8988T (cell line): ENCODE data around the gene SRSF6.
"Not testable (repeated sequence)": the region's sequence is repeated elsewhere in the genome, so short reads cannot be mapped to it uniquely, and the experiment has no call there.

Experiments used
- DNase-seq: peaks from one replicate; pipeline ENCODE4 v3.0.0; 2011

Gene SRSF6

GRCh38 chr20:43457640-43458421, at the start of gene SRSF6:
Gene SRSF6 (plus strand): TSS chr20:43457896. CDS start chr20:43458034, 138 bp downstream.
- peak; percentile 83 for DNase-seq

GRCh38 chr20:43408848-43409576, 48.7 kb upstream of the SRSF6 start:
- no peak for DNase-seq

- DNase-seq: no peak
These were observed 48.2 kb upstream of the SRSF6 start for GRCh38 chr20:43409577-43409913.

- no peak for DNase-seq
These were observed 41.9 kb upstream of the SRSF6 start for GRCh38 chr20:43415661-43416430.

GRCh38 chr20:43416591-43417228, 41.0 kb upstream of the SRSF6 start:
- DNase-seq: no peak

DNA sequence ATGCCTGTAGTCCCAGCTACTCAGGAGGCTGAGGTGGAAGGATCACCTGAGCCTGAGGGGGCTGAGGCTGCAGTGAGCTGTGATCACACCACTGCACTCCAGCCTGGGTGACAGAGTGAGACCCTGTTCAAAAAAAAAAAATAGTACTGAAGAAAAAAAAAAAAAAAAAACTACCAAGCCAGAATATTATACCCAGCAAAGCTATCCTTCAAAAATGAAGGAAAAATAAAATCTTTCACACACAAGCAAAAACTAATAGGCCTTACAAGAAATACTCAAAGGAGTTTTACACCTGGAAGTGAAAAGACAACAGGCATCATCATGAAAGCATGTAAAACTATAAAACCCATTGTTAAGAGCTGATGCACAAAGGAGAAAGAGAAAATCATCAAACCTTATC, 37.5 kb upstream of the SRSF6 start:
- DNase-seq: no peak

GRCh38 chr20:43420913-43421312, 36.8 kb upstream of the SRSF6 start:
- not testable (repeated sequence) for DNase-seq

DNA sequence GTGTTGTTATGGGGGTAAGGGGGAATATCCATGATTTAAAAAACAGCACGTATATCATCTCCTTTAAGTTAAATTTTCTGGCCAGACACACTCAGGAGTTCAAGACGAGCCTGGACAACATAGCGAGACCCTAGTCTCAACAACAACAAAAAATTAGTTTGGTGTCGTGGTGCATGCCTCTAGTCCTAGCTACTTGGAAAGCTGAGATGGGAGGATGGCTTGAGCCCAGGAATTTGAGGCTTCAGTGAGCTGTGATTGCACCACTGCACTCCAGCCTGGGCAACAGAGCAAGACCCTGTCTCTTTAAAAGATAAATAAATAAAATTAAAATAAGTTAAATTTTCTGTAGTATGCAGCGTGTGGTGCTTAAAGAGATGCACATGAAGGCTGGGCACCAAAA, 31.5 kb upstream of the SRSF6 start:
- DNase-seq: no peak

DNA sequence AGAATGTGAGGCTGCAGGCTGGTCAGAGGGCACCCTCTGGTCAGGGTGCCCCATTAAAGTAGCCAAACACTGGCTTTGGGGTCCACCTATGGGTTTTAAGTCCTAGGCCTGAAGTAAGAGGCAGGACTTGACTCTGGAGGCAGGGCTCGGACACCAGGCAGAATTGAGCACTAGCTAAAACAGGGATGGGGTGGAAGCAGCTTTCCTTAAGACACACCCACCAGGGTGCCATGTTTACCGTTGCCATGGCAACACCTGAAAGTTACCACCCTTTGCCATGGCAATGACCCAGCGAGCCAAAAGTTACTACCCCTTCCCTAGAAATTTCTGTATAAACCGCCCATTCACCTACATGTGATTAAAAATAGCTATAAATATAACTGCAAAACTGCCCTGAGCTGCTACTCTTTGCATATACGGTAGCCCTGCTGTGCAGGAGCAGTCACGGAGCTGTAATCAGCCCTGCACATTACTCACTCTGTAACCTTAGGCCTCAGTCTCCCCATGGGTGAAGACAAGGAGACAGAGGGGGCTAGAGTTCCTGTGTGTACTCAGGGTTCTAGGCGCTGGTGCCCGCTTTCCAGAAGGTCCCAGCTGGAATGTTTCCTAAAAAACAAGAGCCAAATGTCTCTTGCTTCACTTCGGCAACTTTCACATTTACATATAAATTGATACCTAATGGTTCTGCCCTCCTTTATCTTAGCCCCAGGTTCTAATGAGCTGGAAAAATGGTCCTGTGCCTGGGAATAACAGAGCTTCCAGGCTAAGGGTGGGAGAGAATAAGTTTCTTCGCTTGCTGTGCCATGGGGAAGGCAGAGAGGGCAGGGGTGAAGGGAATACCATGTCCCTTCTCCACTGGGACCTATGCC, 27.2 kb upstream of the SRSF6 start:
- DNase-seq: no peak

DNA sequence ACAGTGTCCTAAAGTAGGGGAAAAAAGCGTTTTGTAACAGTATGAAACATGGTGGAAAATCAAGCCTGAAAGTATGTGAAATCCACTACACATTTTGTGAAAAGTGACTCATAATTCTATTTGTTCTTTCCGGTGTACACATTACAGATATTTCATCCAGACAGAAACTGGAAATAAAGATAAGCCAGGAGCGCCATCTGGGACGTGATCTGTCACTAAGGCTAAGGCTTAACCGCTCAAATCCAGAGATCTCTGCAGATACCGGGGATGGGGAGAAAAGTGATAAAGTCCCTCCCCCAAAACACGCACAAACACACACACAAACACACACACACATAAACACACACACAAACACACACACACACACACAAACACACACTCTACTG, 26.6 kb upstream of the SRSF6 start:
- no peak for DNase-seq

DNA sequence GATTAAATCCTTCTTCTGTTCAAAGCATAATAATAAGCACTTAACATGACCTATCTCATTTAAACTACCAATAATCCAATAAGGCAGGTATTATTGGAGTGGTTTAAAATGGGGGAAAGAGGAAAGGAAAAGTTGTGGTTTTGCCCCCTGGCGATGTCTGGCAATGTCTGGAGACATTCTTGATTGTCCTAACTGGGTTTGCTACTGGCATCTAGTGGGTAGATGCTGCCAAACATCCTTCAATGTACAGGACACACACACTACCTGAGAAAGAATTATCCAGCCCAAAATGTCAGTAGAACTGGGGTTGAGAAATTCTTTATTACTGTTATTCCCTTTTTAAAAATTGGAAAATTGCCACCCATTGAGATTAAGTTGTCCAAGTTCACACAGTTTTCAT, 25.2 kb upstream of the SRSF6 start:
- DNase-seq: no peak

DNA sequence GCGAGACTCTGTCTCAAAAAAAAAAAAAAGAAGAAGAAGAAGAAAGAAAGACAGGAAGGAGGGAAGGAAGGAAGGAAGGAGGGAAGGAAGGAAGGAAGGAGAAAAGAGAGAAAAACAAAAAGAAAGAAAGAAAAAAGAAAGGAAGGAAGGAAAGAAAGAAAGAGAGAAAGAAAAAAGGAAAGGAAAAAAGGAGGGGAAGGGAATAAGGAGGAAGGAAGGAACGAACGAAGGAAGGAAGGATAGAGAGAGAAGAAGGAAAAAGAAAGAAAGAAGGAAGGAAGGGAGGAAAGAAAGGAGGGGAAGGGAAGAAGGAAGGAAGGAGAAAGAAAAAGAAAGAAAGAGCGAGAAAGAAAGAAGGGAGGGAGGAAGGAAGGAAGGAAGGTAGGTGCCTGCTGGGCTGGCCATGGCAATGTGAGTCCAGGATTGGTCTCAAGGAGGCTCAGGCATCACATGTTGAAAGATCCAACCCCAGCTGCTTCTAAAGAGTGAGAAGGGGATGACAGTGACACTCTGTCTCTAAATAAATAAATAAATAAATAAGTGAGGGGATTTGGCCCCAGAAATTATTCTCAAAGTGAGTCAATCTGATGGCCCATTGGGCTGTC, 24.3 kb upstream of the SRSF6 start:
- no peak for DNase-seq

DNA sequence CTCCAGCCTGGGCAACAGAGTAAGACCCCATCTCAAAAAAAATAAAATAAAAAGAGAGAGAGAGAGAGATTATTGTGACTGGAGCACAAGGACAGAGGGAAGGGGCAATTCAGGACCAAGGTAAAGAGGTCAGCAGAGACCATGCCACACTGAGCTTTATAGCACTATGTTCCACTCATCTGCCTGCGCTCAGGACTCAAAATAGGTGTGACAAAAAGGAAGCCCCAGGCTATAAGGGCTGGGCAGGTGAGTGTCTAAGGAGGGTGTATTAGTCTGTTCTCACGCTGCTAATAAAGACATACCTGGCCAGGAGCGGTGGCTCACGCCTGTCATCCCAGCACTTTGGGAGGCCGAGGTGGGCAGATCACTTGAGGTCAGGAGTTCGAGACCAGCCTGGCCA, 23.1 kb upstream of the SRSF6 start:
- DNase-seq: no peak

GRCh38 chr20:43438578-43439316, 18.9 kb upstream of the SRSF6 start:
- no peak for DNase-seq

GRCh38 chr20:43440531-43440930, 17.2 kb upstream of the SRSF6 start:
- no peak for DNase-seq

GRCh38 chr20:43442282-43442880, 15.3 kb upstream of the SRSF6 start:
- no peak for DNase-seq

- no peak for DNase-seq
These were observed 13.6 kb upstream of the SRSF6 start for GRCh38 chr20:43444107-43444506.

- DNase-seq: no peak
These were observed 11.3 kb upstream of the SRSF6 start for GRCh38 chr20:43446361-43446879.

GRCh38 chr20:43448431-43448747, 9.3 kb upstream of the SRSF6 start:
- DNase-seq: not testable (repeated sequence)

- DNase-seq: peak; percentile 55
These were observed 8.8 kb upstream of the SRSF6 start for GRCh38 chr20:43448748-43449535.
